HepG2 (cell line): ENCODE measurements around the gene NARS2. TPM values are rescaled to one million over a fixed set of nuclear protein-coding genes. Genes with fewer than 3 reads are reported as not detected.
A peak's percentile ranks its signal among the peaks of the same experiment; 100 is the strongest.

ENCODE experiments used
- BATF2 ChIP-seq: sonication (generic); formaldehyde crosslinking; IDR thresholded peaks from 2 replicates; pipeline ENCODE4 v1.8.0; 2022; ENCODE audit warnings: mild to moderate bottlenecking, missing genetic modification reagents, moderate library complexity
- GTF3A ChIP-seq: sonication (generic); formaldehyde crosslinking; conservative IDR thresholded peaks from 2 replicates; pipeline ENCODE4 v1.4.0; 2020; ENCODE audit warnings: mild to moderate bottlenecking, missing genetic modification reagents
- KLF16 ChIP-seq, 2 experiments: sonication (generic) in 1 of 2; formaldehyde crosslinking in 1 of 2; IDR thresholded peaks; 2 replicates each; pipeline versions ENCODE4 v1.6.1 to v1.8.0; 2016 to 2023; ENCODE audit warnings: missing genetic modification reagents in 2 of 2, missing compliant biosample characterization in 1 of 2
- KMT2B ChIP-seq: IDR thresholded peaks from 2 replicates; pipeline ENCODE4 v1.6.1; 2016; ENCODE audit warnings: missing genetic modification reagents, missing compliant biosample characterization
- MIXL1 ChIP-seq: IDR thresholded peaks from 2 replicates; pipeline ENCODE4 v1.6.1; 2016
- MXI1 ChIP-seq: IDR thresholded peaks from 3 replicates; pipeline ENCODE4 v1.6.1; 2012; ENCODE audit warnings: low read depth, low read length, inconsistent platforms, borderline replicate concordance
- MYC ChIP-seq: sonication (generic); formaldehyde crosslinking; IDR thresholded peaks from 2 replicates; pipeline ENCODE4 v1.9.0; 2021; ENCODE audit warnings: missing genetic modification reagents, borderline replicate concordance
- SALL1 ChIP-seq: sonication (generic); formaldehyde crosslinking; IDR thresholded peaks from 2 replicates; pipeline ENCODE4 v1.8.0; 2022; ENCODE audit warnings: mild to moderate bottlenecking, missing genetic modification reagents
- SIN3A ChIP-seq: IDR thresholded peaks from 2 replicates; pipeline ENCODE4 v1.6.1; 2011; ENCODE audit warnings: low read depth, mild to moderate bottlenecking, control low read depth, low read length, borderline replicate concordance
- YEATS4 ChIP-seq: sonication (generic); formaldehyde crosslinking; IDR thresholded peaks from 2 replicates; pipeline ENCODE4 v1.4.0; 2020; ENCODE audit warnings: missing genetic modification reagents, borderline replicate concordance
- ZBTB40 ChIP-seq, 2 experiments: fragments of 450-650 bp in 1 of 2; sonication (generic) in 1 of 2; formaldehyde crosslinking in 1 of 2; IDR thresholded peaks; 2 replicates each; pipeline versions ENCODE4 v1.6.1 to v1.8.0; 2016 to 2022; ENCODE audit warnings: antibody characterized with exemption in 1 of 2, mild to moderate bottlenecking in 1 of 2, missing genetic modification reagents in 1 of 2
- ZFY ChIP-seq: sonication (generic); formaldehyde crosslinking; IDR thresholded peaks from 2 replicates; pipeline ENCODE4 v1.4.0; 2020; ENCODE audit warnings: missing genetic modification reagents
- ZNF10 ChIP-seq: sonication (generic); formaldehyde crosslinking; IDR thresholded peaks from 2 replicates; pipeline ENCODE4 v1.4.0; 2020; ENCODE audit warnings: mild to moderate bottlenecking, low read depth, missing genetic modification reagents, borderline replicate concordance
- ZNF121 ChIP-seq: sonication (generic); formaldehyde crosslinking; IDR thresholded peaks from 2 replicates; pipeline ENCODE4 v1.5.0; 2020; ENCODE audit warnings: mild to moderate bottlenecking, missing genetic modification reagents
- ZNF234 ChIP-seq: sonication (generic); formaldehyde crosslinking; conservative IDR thresholded peaks from 2 replicates; pipeline ENCODE4 v1.5.1; 2020; ENCODE audit warnings: mild to moderate bottlenecking, missing genetic modification reagents
- ZNF460 ChIP-seq: sonication (generic); formaldehyde crosslinking; IDR thresholded peaks from 2 replicates; pipeline ENCODE4 v1.5.1; 2020; ENCODE audit warnings: missing genetic modification reagents, mild to moderate bottlenecking, borderline replicate concordance
- polyA plus RNA-seq, 8 experiments: library from polyadenylated mRNA; depleted of rRNA in 3 of 8; stranded (reverse) in 7 of 8; unstranded in 1 of 8; fragments of >200 nt; fragmentation: Illumina TruSeq in 4 of 8; extraction: Trizol in 4 of 8; gene quantifications; 2 replicates each; pipeline versions ENCODE4 v1.2.1 to v1.2.3, GENCODE V29; 2011 to 2016; ENCODE audit warnings: low read depth in 4 of 8, missing spikeins in 1 of 8, mixed read lengths in 1 of 8; ENCODE audit not compliant: insufficient read depth in 1 of 8
- total RNA-seq, 5 experiments: library from RNA; depleted of rRNA; stranded (reverse); fragments of >200 nt; fragmentation: Illumina TruSeq; extraction: Trizol; gene quantifications; 2 replicates each; pipeline ENCODE4 v1.2.3, GENCODE V29; 2016; ENCODE audit warnings: low read depth in 1 of 5
- TF ChIP-seq, protein P1 (sequence below): sonication (generic); formaldehyde crosslinking; IDR thresholded peaks from 2 replicates; pipeline ENCODE4 v1.4.0; 2020; ENCODE audit warnings: mild to moderate bottlenecking, missing genetic modification reagents

The NARS2 gene
- total and polyA plus RNA-seq, 2 of the 13 experiments (the other 11 are each of a cell fraction or from before 2014, with no cell fraction given): 45.9 to 65.0 TPM

DNA sequence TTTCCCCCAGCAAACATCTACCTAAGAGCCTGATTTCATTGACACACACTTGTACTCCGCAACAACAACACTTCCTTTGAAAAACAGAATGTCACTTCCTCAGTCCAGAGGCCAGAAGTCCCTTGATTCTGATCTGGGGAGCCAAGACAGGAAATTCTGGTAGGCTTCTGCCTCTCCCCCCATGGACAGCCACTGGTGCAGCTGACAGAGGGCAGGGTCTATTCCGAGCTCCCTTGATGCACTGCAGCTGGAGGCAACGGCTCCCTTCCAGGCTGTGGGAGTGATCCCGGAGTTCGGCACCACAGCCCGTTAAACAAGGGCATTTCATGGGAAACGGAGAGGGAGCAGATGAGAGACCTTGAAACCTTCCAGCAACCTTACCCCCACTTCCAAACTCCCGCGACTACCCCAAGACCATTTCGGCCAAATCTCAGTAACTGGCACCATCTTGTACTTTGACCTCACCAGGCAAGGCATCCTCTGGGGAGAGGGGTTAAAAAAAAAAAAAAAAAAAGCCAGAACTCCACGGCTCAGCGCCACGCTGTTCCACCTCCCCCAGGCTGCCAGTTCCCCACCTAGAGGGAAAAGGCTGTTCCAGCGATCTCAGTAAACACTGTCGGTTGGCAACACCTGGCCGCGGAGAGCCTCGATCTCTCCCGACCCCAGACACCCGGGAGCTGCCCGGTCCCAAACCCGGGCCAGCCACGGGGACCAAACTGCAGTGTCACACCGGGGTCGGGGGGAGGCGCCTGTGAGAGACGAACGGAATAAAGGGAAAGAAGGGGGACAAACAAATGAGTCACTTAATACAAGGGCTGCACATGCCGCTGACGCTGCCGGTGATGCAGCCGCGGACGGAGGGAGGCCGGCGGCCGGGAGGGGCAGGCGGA lies 158.1 kb downstream of the NARS2 start (continued):
- TF ChIP-seq ZBTB40 (IDR thresholded peaks at IDR 0.05): no peak
- TF ChIP-seq ZBTB40 (CRISPR knock-in tag; IDR thresholded peaks at IDR 0.05): peak; percentile 50; the same call in 1 of the 2 replicates
- peak; percentile 76 for TF ChIP-seq KMT2B (CRISPR knock-in tag)
- TF ChIP-seq ZFY (CRISPR knock-in tag): peak; percentile 41; the same call in 1 of the 2 replicates
- 0 out of 2 replicates have a peak, but pooled peaks have one; percentile 20 for TF ChIP-seq MIXL1 (CRISPR knock-in tag)
- peak in 1 of 2 experiments; percentile 54; a peak in 1 of 4 replicates for TF ChIP-seq KLF16 (CRISPR knock-in tag; IDR thresholded peaks at IDR 0.05)
- no peak for TF ChIP-seq GTF3A (CRISPR knock-in tag)
- peak; percentile 17 for TF ChIP-seq SALL1
- TF ChIP-seq SIN3A: no peak; the same call in 1 of the 2 replicates
- TF ChIP-seq MXI1: peak; percentile 53; the same call in 1 of the 3 replicates
- no peak for TF ChIP-seq ZNF121 (CRISPR knock-in tag)
- TF ChIP-seq YEATS4: peak; percentile 66
- TF ChIP-seq BATF2 (CRISPR knock-in tag): no peak
- peak; percentile 68; the same call in 1 of the 2 replicates for TF ChIP-seq MYC (CRISPR knock-in tag)
- no peak for TF ChIP-seq ZNF234 (CRISPR knock-in tag)
- TF ChIP-seq, protein P1, sequence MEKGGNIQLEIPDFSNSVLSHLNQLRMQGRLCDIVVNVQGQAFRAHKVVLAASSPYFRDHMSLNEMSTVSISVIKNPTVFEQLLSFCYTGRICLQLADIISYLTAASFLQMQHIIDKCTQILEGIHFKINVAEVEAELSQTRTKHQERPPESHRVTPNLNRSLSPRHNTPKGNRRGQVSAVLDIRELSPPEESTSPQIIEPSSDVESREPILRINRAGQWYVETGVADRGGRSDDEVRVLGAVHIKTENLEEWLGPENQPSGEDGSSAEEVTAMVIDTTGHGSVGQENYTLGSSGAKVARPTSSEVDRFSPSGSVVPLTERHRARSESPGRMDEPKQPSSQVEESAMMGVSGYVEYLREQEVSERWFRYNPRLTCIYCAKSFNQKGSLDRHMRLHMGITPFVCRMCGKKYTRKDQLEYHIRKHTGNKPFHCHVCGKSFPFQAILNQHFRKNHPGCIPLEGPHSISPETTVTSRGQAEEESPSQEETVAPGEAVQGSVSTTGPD (CRISPR knock-in tag): no peak
- TF ChIP-seq ZNF10: no peak
- TF ChIP-seq ZNF460 (CRISPR knock-in tag): no peak
